Muscle of arm (tissue), 12 donors: ENCODE data around the gene RUNX2. TPM values are rescaled to one million over a fixed set of nuclear protein-coding genes. Genes with fewer than 3 reads are reported as not detected.
A peak's percentile ranks its signal among the peaks of the same experiment; 100 is the strongest.

Source experiments
- DNase-seq: peaks from one replicate; pipeline ENCODE4 v3.0.0-alpha.2; 2013
- polyA plus RNA-seq, 12 donors: library from polyadenylated mRNA; unstranded; fragments of 120-200 nt; gene quantifications; one replicate each; pipeline ENCODE4 v1.2.1, GENCODE V29; 2013; ENCODE audit not compliant: insufficient read length in 12 of 12

RUNX2 gene
- polyA plus RNA-seq, 12 donors = 0.34 to 5.9 (median 1.3) TPM; not detected in 1

GRCh38 chr6:45433533-45434380 lies 105.6 kb downstream of the RUNX2 start:
- no peak for DNase-seq

GRCh38 chr6:45434381-45434700 lies 106.2 kb downstream of the RUNX2 start:
- DNase-seq = no peak

GRCh38 chr6:45436544-45437438 lies 108.7 kb downstream of the RUNX2 start:
- DNase-seq = no peak

- no peak for DNase-seq
Observed at GRCh38 chr6:45437439-45437815, 109.3 kb downstream of the RUNX2 start.

GRCh38 chr6:45438151-45438550 lies 110.0 kb downstream of the RUNX2 start:
- no peak for DNase-seq

GRCh38 chr6:45438849-45439406 lies 110.8 kb downstream of the RUNX2 start:
- DNase-seq = no peak

- no peak for DNase-seq
Observed at GRCh38 chr6:45439459-45439858, 111.3 kb downstream of the RUNX2 start.

GRCh38 chr6:45439861-45440388 lies 111.8 kb downstream of the RUNX2 start:
- no peak for DNase-seq

- DNase-seq = no peak
Observed at GRCh38 chr6:45441851-45442453, 113.8 kb downstream of the RUNX2 start.

GRCh38 chr6:45442716-45443115 lies 114.6 kb downstream of the RUNX2 start:
- no peak for DNase-seq

- no peak for DNase-seq
Observed at GRCh38 chr6:45445364-45445748, 117.2 kb downstream of the RUNX2 start.

GRCh38 chr6:45445749-45446549 lies 117.8 kb downstream of the RUNX2 start:
- DNase-seq = peak; percentile 77

- DNase-seq = no peak
Observed at GRCh38 chr6:45447005-45447404, 118.9 kb downstream of the RUNX2 start.

GRCh38 chr6:45447716-45448115 lies 119.6 kb downstream of the RUNX2 start:
- no peak for DNase-seq

GRCh38 chr6:45448417-45449389 lies 120.6 kb downstream of the RUNX2 start:
- DNase-seq = no peak

GRCh38 chr6:45450132-45450531 lies 122.0 kb downstream of the RUNX2 start:
- no peak for DNase-seq

- DNase-seq = no peak
Observed at GRCh38 chr6:45450831-45451230, 122.7 kb downstream of the RUNX2 start.

- DNase-seq = no peak
Observed at GRCh38 chr6:45454008-45454911, 126.1 kb downstream of the RUNX2 start.

- no peak for DNase-seq
Observed at GRCh38 chr6:45455408-45455807, 127.3 kb downstream of the RUNX2 start.
